GF-D8 (cell line): Measurements from ENCODE around the gene TRIP11.
"Not testable (repeated sequence)": the region's sequence is repeated elsewhere in the genome, so short reads cannot be mapped to it uniquely, and the experiment has no call there.

Experiments
- DNase-seq: peaks from one replicate; lab custom pipeline; 2025; lab: John Stamatoyannopoulos, UW

The TRIP11 gene

DNA sequence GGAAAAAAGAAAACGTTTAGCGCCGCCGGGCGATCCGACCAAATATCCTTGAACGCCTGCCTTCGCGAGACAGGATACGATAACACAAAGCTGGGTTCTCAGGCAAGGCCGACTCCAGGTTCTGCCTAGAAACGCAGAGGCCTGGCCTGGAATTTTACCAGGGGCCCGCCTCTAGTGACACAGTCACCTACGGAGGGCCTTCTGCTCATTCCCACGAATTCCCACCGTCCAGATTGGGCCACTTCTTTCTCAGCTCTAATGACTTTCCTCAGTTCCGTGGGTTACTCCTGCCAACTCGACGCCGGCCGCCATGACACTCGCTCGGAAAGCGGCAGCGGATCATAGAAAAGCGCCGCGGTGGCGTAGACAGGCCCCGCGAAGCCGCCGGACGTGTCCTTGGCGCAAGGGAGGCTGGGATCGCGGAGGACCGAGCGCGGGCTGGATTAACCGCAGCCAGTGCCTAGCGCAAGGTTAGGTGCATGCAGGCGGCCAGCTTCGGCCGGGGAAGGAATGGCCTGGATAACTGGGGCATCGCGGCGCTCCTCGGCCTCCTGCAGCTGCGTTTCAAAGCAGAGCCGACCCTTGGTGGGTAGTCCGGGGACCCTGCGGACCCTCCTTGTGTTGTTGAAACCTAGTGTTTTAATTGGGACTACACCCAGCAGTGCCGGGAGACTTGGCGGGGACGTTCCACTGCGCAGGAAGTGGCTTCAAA is at the start of gene TRIP11:
Gene TRIP11 (minus strand): TSS at position 341 of the 712 bp plus-strand sequence. CDS start 374 bp downstream, outside the sequence.
- DNase-seq = peak; percentile 56

DNA sequence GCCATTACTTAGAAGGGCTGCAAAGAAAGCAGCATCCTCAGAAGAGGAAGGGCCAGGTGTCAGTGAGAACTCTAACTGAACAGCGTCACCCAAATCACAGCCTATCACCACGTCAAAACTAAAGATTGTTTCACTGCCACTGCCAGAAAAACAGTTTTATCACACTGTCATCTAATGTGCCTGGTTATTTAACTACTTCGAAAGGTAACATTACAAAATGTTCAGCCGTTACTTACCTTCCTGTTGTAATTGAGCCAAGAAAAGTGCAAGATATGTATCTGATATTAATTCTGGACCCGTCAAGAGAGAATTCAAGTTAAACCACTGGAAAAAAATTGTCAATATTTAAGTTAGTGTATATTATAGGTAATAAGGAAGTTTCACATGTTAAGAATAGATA is 48.6 kb upstream of the TRIP11 start:
- no peak for DNase-seq

DNA sequence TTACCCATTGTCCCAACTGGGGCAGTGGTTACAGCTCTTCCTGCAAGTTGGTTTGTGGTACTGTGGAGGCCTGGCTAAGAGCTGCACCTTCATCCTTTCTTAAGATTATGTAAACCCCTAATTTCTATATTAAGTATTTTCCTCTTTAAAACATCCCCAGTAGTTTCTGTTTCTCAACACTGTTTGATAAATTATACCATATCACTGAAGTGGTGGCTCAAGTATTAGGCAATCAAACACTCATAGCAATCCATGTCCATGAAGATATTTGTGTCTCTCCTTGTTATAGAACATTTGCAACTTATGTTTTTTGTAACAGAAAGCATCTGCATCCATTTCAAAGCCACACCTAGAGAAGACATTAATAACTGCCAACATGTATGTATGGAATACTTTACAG is 34.7 kb upstream of the TRIP11 start:
- DNase-seq = no peak

DNA sequence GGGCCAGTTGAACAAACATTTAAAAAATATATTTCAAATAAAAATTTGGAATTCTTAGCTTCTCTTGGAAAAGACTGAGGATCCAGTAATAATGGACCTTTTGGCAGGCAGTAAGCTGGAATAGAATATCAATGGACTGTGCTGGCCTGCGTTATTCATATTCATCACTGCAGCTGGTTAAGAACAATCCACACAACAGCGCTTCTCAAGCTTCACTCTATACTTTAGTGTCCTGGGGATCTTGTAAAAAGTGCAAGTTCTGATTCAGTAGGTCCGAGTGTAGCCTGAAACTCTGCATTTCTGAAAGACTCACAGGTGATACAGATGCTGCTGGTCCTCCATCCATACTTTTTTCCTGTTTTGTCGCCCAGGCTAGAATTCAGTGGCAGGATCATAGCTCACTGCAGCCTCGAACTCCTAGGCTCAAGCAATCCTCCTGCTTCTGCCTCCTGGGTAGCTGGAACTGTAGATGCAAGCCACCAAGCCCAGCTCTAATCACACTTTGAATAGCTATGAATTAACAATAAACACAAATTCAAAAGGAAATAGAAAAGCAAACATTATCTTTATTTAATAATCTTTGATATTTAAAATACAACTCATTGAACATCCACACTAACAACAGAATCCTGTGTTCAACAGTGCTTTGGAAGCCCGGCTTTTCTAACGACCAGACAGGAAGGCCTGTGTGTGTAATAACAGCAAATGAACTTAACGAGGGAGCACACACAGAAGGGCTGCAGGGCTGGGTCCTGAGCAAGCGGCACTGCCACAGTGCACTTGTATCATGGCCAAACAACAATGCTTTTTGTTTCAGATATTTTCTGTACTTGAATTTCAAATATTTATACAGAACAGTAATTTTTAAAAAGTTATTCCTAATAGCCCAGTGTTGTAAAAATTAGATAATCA is 18.4 kb upstream of the TRIP11 start:
- DNase-seq = no peak

DNA sequence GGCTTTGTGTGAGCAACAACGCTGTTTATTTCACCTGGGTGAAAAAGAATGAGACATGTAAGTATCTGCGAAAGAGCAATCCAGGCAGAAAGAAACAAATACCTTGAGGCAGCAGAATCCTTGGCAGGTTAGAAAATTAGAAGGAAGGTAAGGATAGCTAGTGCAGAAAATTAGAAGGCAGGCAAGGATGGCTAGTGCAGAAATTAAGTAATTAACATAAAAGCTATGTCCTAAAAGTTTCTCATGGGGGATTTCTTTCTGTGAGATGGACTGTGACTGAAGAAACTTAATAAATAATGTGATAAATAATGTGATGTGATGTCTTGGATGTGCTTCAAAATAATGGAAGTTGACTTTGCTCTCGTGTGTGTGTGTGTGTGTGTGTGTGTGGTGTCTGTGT is 9.9 kb upstream of the TRIP11 start:
- no peak for DNase-seq

DNA sequence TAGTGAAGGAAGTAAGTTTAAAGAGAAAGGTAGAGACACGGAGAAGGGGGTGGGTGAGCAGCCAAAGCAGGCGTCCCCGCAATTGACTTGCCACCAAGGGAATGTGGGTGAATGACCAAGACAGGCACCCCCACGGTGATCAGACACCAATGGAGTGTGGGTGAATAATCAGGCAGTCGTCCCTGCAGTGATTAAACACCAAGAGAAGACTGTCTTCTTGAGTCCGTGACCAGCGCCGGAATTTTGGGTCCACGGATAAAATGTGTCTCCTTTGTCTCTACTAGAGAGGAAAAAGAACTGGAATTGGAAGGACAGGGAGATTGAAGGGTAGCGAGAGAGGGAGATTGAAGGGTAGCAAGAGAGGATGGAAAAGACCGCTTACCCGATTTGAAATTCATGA is 9.4 kb upstream of the TRIP11 start:
- DNase-seq = not testable (repeated sequence)

DNA sequence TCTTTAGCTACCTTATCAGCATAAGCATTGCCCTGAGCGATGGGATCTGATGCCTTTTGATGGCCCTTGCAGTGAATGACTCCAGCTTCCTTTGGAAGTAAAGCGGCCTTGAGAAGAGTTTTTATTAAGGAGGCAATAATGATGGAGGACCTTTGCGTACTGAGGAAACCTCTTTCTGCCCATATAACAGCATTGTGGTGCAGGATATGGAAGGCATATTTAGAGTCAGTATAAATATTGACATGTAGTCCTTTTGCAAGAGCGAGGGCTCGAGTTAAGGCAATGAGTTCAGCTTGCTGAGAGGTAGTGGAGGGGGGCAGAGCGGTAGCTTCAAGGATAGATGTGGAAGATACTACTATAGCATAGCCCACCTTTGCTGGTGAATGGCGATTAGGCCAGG is 6.0 kb upstream of the TRIP11 start:
- DNase-seq = not testable (repeated sequence)

DNA sequence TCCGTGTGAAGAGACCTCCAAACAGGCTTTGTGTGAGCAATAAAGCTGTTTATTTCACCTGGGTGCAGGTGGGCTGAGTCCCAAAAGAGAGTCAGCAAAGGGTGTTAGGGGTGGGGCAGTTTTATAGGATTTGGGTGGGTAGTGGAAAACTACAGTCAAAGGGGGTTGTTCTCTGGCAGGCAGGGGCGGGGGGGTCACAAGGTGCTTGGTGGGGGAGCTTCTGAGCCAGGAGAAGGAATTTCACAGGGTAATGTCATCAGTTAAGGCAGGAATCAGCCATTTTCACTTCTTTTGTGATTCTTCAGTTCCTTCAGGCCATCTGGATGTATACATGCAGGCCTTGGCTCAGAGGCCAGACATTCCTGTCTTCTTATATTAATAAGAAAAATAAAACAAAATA is 1.9 kb upstream of the TRIP11 start:
- DNase-seq = not testable (repeated sequence)

DNA sequence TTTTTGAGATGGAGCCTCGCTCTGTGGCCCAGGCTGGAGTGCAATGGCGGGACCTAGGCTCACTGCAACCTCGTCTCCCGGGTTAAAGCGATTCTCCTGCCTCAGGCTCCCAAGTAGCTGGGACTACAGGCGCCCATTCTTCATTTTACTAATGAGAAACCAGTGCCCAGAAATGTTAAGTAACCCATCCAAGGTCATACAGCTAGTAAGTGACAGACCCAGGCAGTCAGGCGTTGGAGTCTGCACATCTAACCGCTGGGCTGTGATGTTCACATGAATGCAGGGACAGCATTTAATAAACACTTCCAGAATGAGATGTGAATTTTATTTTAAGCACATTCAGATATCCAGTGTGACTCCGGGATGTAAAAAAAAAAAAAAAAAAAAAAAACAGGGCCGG is 1.3 kb upstream of the TRIP11 start:
- no peak for DNase-seq

DNA sequence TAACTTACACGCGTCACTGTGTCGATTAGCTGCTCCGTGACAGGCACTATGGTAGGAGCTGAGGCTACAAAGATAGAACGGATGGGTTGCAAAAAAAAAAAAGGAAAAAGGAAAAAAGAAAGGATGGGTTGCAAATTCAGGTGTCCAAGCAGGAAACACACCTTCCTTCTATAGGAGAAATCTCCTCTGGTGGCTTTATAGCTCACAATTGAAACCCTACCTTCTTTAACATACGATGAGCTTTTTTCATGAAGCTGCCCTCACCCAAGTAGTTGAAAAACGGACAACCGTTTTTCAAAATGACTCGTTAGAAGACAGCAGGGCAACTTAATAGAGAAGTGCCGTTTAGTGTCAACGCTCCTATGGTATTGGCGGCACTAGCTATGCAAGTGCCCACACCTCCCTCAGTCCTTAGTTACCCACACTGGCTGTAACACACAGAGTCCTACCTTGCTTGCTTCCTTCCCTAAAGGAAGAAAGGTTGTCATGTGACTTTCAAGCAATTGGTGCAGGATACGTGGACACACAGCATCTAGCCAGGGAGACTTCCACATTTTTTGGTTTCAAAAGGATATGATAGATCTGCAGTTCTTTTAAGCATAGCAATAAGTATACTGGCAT is 682 bp upstream of the TRIP11 start:
- DNase-seq = peak; percentile 8

DNA sequence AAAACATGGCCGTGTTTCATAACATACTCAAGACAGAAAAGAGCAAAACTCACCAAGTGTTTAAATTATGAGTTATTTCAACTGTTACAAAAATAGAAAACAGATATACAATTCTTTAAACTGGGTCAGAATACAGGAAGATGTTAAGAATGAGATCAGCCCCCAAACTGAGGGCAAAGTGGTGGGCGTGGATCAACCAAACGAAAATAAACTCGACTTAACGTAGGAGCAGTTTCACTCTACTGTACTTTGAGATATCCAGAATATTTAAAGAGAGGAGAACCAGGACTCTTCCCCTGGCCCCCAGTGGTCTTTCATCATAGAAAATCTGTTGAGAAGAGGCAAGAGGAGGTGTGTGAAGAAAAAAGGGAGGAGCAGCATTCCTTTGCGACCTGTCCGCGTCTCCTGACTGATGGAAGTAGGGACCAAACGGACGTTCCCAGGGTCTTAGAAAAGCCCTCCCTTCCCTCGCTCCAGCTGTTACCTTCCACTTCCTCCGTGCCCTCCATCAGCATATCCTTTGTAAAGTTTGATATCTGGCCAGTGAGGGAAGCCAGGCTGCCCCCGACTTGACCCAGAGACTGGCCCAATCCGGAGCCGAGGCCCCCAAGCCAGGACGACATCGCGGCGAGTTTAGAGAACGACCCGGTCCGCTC is 668 bp downstream of the TRIP11 start:
- DNase-seq = no peak

DNA sequence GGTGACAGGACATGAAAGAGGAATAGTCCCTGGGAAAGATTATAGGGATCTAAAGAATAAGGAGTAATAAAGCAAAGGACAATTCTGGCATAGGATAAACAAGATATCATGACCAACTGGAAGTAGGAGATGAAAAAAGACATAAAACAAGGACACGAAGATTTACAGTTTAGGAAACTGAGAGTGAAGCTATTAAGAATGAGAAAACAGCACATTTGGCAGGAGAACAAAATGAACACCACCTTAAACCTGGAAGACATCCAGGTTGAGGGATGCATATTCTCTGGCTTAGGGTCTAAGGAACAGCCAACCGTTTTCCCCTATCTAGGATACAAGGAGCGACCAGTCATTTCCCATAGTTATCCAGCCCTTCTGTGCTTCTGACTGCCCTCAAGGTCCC is 1.9 kb downstream of the TRIP11 start:
- DNase-seq = no peak

DNA sequence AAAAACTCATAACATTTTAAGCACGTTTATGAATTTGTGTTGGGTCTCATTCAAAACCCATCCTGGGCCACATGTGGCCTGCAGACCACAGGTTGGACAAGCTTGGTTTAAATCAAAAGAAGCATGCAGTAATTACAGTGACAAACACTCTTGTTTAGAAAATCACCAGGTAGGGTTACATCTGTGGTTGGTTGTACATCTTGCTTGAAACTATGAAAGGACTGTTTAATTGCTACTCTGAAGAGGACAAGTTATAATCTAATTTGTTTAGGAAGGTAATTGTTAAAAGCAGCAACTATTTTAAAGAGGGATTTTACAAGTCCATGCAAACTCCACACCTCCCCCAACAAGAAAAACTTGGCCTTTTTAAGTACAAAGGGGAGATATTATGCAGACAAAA is 4.0 kb downstream of the TRIP11 start:
- no peak for DNase-seq

DNA sequence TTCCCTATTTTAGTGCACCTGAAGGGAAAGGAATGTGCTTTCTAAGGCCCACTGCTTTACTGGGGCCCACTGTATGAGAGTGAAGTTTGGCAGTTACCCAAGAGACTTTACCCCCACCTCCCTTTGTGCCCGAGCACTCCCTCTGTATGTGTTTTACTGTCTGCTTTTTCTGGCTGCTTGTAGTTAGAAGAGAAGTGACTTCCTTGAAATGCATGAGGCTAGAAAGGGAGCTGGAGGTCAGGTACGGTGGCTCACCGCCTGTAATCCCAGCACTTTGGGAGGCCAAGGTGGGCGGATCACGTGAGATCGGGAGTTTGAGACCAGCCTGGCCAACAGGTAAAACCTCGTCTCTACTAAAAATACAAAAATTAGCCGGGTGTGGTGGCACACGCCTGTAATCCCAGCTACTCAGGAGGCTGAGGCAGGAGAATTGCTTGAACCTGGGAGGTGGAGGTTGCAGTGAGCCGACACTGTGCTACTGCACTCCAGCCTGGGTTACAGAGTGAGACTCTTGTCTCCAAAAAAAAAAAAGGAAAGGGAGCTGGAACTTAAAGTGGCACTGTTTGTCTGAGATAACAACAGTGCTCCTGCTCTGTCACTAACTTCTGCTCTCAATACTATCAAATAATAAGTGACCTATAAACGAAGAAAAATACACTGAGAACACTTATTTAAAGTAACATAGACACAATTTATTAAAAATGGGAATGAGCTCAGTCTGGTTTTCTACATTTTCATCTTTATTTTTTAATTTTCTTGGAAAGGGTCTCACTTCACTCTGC is 5.8 kb downstream of the TRIP11 start:
- no peak for DNase-seq

DNA sequence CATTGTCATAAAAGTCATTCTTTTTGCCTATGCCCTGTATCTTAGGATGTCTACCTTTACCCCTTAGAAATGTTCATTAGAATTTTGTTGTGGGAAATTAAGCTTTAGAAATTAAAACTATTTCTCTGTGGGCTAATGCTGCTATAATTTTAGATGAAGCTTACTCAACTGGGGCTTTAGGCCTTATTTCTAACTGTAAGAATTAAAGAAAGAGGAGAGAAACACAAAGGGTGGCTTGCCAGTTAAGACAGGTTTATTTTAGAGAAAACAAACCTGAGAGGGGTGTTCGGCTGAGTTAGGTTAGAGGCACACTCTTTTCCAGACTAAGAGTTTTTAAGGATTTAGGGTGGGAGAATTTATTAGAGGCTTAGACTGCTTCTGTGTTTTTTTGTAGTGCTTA is 6.4 kb downstream of the TRIP11 start:
- DNase-seq = no peak

DNA sequence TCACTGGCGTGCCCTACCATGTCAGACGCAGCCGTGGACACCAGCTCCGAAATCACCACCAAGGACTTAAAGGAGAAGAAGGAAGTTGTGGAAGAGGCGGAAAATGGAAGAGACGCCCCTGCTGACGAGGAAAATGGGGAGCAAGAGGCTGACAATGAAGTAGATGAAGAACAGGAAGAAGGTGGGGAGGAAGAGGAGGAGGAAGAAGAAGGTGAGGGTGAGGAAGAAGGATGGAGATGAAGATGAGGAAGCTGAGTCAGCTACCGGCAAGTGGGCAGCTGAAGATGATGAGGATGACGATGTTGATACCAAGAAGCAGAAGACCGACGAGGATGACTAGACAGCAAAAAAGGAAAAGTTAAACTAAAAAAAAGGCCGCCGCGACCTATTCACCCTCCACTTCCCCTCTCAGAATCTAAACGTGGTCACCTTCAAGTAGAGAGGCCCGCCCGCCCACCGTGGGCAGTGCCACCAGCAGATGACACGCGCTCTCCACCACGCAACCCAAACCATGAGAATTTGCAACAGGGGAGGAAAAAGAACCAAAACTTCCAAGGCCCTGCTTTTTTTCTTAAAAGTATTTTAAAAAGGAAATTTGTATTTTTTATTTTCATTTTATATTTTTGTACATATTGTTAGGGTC is 13.2 kb downstream of the TRIP11 start:
- DNase-seq = no peak

DNA sequence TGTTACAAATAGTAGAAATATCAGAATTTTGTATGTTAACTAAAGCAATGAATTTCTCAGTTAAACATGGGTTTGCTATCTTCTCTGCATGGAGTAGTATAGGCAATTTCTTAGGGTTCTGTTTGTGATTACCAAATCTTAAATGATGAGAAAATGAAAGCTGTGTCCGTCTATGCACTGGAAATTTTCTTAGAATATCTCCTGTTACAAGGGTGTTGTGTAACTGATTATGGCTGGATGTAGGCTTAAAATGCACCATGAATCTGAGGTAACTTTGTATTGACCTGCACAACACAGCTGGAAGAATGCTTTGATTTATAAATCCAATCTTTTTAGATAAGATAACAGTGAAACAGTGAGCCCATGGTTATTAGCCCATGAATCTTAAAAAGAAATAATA is 17.8 kb downstream of the TRIP11 start:
- DNase-seq = no peak

DNA sequence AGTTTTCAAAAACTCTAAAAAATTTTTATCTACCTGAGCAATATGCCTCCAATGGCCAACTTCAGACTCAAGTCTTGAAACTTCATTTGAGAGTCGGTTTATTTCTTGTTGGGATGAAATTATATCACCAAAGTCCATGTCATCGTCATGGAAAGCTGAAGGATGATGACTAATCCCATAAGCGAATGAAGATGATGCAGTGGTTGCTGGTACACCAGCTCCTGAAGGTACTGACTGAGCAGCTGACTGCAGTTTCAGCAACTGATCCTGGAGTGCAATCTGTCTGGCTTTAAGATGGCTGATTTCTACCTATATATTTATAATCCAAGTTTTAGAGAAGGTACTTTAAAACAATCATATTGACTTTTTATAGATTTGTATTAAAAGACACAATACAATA is 18.3 kb downstream of the TRIP11 start:
- no peak for DNase-seq

DNA sequence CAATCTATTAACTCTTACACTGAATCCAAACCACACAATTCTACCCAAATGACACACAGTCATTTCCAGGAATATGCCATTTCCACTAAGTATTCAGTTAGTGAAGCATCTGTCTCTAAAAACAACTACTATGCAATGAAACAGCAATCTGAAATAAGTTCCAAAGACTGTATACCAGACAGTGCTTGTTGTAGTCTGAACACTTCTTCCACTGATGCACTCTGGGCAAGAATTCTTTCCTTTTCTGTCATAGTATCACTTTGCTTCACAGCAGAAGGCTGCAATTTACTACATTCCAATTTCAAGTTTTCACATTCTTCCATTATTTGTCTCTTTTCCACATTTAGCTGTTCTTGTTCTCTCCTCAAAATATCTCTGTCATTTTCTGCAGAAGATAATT is 25.8 kb downstream of the TRIP11 start:
- no peak for DNase-seq

DNA sequence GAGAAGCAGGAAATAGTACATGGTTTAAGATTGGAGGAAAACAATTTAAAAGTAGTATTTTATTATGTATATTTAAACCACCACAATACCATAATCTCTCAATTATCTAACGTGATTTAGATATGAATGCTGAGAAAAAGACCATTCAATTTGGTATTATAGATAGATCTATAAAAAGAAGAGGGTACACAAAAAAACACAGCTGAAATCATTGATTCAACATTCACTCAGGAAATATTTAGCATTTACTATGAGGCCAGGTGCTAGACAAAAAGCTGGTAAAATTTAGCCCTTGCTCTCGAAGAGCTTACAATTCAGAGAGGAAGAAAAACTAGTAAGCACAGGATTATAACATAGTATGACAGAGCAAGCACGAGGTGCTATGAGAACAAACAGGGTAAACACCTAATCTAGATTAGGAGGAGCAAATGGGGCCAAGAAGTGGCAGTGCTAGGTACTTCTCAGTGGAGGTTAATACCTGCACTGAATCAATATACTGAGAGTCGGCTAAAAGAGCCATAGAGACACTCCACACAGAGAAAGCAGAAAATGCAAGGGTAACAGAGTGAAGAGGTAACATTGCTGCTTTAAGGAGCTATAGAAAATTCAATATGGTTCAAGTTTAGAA is 27.6 kb downstream of the TRIP11 start:
- DNase-seq = no peak

DNA sequence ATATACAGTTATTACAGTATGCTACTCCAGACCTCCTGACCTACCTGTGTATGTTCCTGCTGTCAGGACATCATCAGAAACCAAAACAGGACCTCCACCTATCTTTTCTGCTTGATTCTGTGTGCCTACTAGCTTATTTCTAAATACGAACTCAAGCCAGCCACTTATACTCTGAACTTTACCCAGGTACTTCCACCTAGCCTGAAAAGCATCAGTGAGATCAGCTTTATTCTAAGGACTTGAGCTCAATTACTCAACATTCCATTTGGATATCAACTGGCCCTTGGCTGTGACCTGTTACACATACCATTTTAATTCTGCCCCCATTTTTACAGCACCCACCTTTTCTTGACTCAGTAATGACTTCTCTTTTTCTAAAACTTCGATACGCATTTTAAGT is 29.2 kb downstream of the TRIP11 start:
- no peak for DNase-seq
